Transverse colon (tissue), 4 donors: ENCODE results near the gene KIF1A.

Source experiments
- CTCF ChIP-seq, 5 experiments: fragments of 200-600 bp in 3 of 5; fragments of 450-650 bp in 2 of 5; sonication (generic) in 3 of 5; IDR thresholded peaks; 1 replicate in 2 of 5; 2 replicates in 3 of 5; pipeline ENCODE4 v1.5.1; 2016 to 2017; ENCODE audit warnings: antibody characterized with exemption in 5 of 5, inconsistent platforms in 3 of 5, mild to moderate bottlenecking in 2 of 5, moderate library complexity in 1 of 5
- POLR2A ChIP-seq: fragments of 450-650 bp; IDR thresholded peaks from one replicate; pipeline ENCODE4 v1.6.1; 2016; ENCODE audit warnings: antibody characterized with exemption, mild to moderate bottlenecking, moderate library complexity
- POLR2AphosphoS5 ChIP-seq, 3 donors: sonication (generic); formaldehyde crosslinking; IDR thresholded peaks; one replicate each; pipeline ENCODE4 v1.6.1; 2016; ENCODE audit warnings: antibody characterized with exemption in 3 of 3

- no peak for TF ChIP-seq POLR2AphosphoS5 (IDR thresholded peaks at IDR 0.05)
- no peak for TF ChIP-seq CTCF (IDR thresholded peaks at IDR 0.05)
- no peak for TF ChIP-seq POLR2A
These were observed 33.6 kb downstream of the KIF1A start for GRCh38 chr2:240786355-240786841.
